CD14-positive monocyte (primary cell): ENCODE measurements around the gene SLC25A22. TPM values are rescaled to one million over a fixed set of nuclear protein-coding genes. Genes with fewer than 3 reads are reported as not detected.

Source experiments
- DNase-seq, 3 donors: peaks; one replicate each; pipeline ENCODE4 v3.0.0-alpha.2; 2011 to 2022
- H2AFZ ChIP-seq: 2 replicates; pipeline ENCODE4 v1.6.0; 2012; ENCODE audit warnings: mild to moderate bottlenecking, low read depth, low read length, inconsistent platforms; ENCODE audit not compliant: insufficient read depth, poor library complexity, severe bottlenecking
- H3K27ac ChIP-seq, 2 donors: 1 replicate in 1 of 2; 2 replicates in 1 of 2; pipeline ENCODE4 v1.5.1; 2012 to 2013; ENCODE audit warnings: low read length in 2 of 2, control low read depth in 1 of 2, inconsistent platforms in 1 of 2, low read depth in 1 of 2, mild to moderate bottlenecking in 1 of 2
- H3K27me3 ChIP-seq, 2 donors: one replicate each; pipeline versions ENCODE4 v1.6.0 to v1.6.1; 2011 to 2013; ENCODE audit warnings: low read length in 2 of 2; ENCODE audit not compliant: control insufficient read depth in 2 of 2, insufficient read depth in 2 of 2
- H3K36me3 ChIP-seq, 2 donors: replicated peaks in 1 of 2; 1 replicate in 1 of 2; 2 replicates in 1 of 2; pipeline versions ENCODE4 v1.5.1 to v1.6.1; 2012 to 2013; ENCODE audit warnings: low read length in 2 of 2, control low read depth in 1 of 2, inconsistent platforms in 1 of 2, mild to moderate bottlenecking in 1 of 2; ENCODE audit not compliant: insufficient read depth in 2 of 2, control insufficient read depth in 1 of 2
- H3K4me1 ChIP-seq, 2 donors: 1 replicate in 1 of 2; 2 replicates in 1 of 2; pipeline versions ENCODE4 v1.5.1 to v1.6.1; 2012 to 2013; ENCODE audit warnings: low read length in 2 of 2, control low read depth in 1 of 2, inconsistent platforms in 1 of 2, mild to moderate bottlenecking in 1 of 2, moderate library complexity in 1 of 2; ENCODE audit not compliant: insufficient read depth in 2 of 2, control insufficient read depth in 1 of 2
- H3K4me2 ChIP-seq: replicated peaks from 2 replicates; pipeline ENCODE3; 2012; ENCODE audit warnings: low read length, moderate library complexity, mild to moderate bottlenecking; ENCODE audit not compliant: poor library complexity, severe bottlenecking; ENCODE audit errors: extremely low read depth
- H3K4me3 ChIP-seq, 3 experiments: fragments of 200-600 bp in 1 of 3; sonication (generic) in 1 of 3; replicated peaks in 1 of 3; 1 replicate in 2 of 3; 2 replicates in 1 of 3; pipeline ENCODE4 v1.5.1; 2011 to 2013; ENCODE audit warnings: low read length in 3 of 3, mild to moderate bottlenecking in 3 of 3, control low read depth in 2 of 3, low read depth in 2 of 3, inconsistent platforms in 1 of 3, moderate library complexity in 1 of 3
- H3K79me2 ChIP-seq: 2 replicates; pipeline ENCODE4 v1.6.0; 2012; ENCODE audit warnings: mild to moderate bottlenecking, control low read depth, inconsistent platforms, low read length, moderate library complexity; ENCODE audit not compliant: insufficient read depth
- H3K9ac ChIP-seq: 2 replicates; pipeline ENCODE4 v1.6.0; 2017; ENCODE audit warnings: low read length, mild to moderate bottlenecking; ENCODE audit not compliant: insufficient read depth, poor library complexity, severe bottlenecking
- H3K9me3 ChIP-seq, 2 donors: replicated peaks in 1 of 2; 1 replicate in 1 of 2; 2 replicates in 1 of 2; pipeline versions ENCODE4 v1.5.1 to v1.6.1; 2012 to 2013; ENCODE audit warnings: low read length in 2 of 2, control low read depth in 1 of 2; ENCODE audit not compliant: control insufficient read depth in 1 of 2, insufficient read depth in 1 of 2
- H4K20me1 ChIP-seq: 2 replicates; pipeline ENCODE4 v1.6.0; 2012; ENCODE audit warnings: mild to moderate bottlenecking, low read length, control low read depth, moderate library complexity; ENCODE audit not compliant: insufficient read depth
- H3K27ac Mint-ChIP-seq, 7 donors: one replicate each; pipeline ENCODE4 v1.8.0; 2020; ENCODE audit warnings: mild to moderate bottlenecking in 7 of 7, mixed read lengths in 7 of 7, moderate library complexity in 6 of 7, inconsistent platforms in 2 of 7
- H3K27me3 Mint-ChIP-seq, 3 donors: one replicate each; pipeline ENCODE4 v1.8.0; 2021 to 2022; ENCODE audit warnings: low read depth in 3 of 3, mild to moderate bottlenecking in 3 of 3, mixed read lengths in 3 of 3, moderate library complexity in 3 of 3, inconsistent platforms in 1 of 3
- H3K36me3 Mint-ChIP-seq, 2 donors: one replicate each; pipeline ENCODE4 v1.8.0; 2020; ENCODE audit warnings: mixed read lengths in 2 of 2, inconsistent platforms in 1 of 2, mild to moderate bottlenecking in 1 of 2
- H3K4me1 Mint-ChIP-seq: one replicate; pipeline ENCODE4 v1.8.0; 2020; ENCODE audit warnings: mild to moderate bottlenecking, mixed read lengths
- H3K4me3 Mint-ChIP-seq, 2 donors: one replicate each; pipeline ENCODE4 v1.8.0; 2020; ENCODE audit warnings: mild to moderate bottlenecking in 2 of 2, mixed read lengths in 2 of 2, moderate library complexity in 1 of 2
- H3K9me3 Mint-ChIP-seq, 7 donors: one replicate each; pipeline ENCODE4 v1.8.0; 2020 to 2022; ENCODE audit warnings: mixed read lengths in 7 of 7, mild to moderate bottlenecking in 6 of 7, moderate library complexity in 6 of 7, inconsistent platforms in 2 of 7
- CTCF ChIP-seq: fragments of 200-600 bp; IDR thresholded peaks from one replicate; pipeline ENCODE4 v1.8.0; 2022; ENCODE audit warnings: antibody characterized with exemption, mild to moderate bottlenecking
- WGBS: methylation state at CpG from one replicate; pipeline ENCODE4 v1.1.5; 2013; ENCODE audit warnings: missing lambda C conversion rate; ENCODE audit not compliant: insufficient coverage; 5-methylcytosine and 5-hydroxymethylcytosine counted together
- intact Hi-C, 2 donors: fragments of 100-400 bp; cut with micrococcal nuclease; formaldehyde crosslinking; loops; one replicate each; pipeline versions ENCODE4 v1.15.0 to v1.15.1; 2023
- polyA plus RNA-seq, 3 donors: library from polyadenylated mRNA; depleted of rRNA in 1 of 3; unstranded in 2 of 3; stranded (reverse) in 1 of 3; fragments of 300-500 nt in 2 of 3; fragments of >200 nt in 1 of 3; fragmentation: Illumina TruSeq in 2 of 3; gene quantifications; 1 replicate in 2 of 3; 2 replicates in 1 of 3; pipeline ENCODE4 v1.2.3, GENCODE V29; 2012 to 2021

The SLC25A22 gene
- polyA plus RNA-seq, 3 donors: 4.4 to 20.9 (median 5.6) TPM

GRCh38 chr11:836274-836673, 38.2 kb upstream of the SLC25A22 start:
- H3K4me1 Mint-ChIP-seq: peaks cover 46% of the 10 kb centered on the region
- peaks cover 40% of the 10 kb centered on the region for H3K79me2 ChIP-seq

More at GRCh38 chr11:836274-836673, 38.2 kb upstream of the SLC25A22 start:
- Histone ChIP-seq H3K27ac (no peak overlapping the region), H3K36me3 (peaks cover 41 to 46% of the 10 kb centered on the region in 2 donors), H3K4me2 (no peak overlapping the region), H4K20me1 (peaks cover 91% of the 10 kb centered on the region), H3K4me1 (peaks cover 41 to 52% of the 10 kb centered on the region in 2 donors), H3K27me3 (peaks cover 3 to 22% of the 10 kb centered on the region in 2 donors), H3K9me3 (no peaks in the 10 kb centered on the region), H2AFZ (no peak overlapping the region), H3K4me3 (no peak overlapping the region), H3K9ac (no peak overlapping the region)
- no peak overlapping the region for H3K4me3 Mint-ChIP-seq
- intact Hi-C loops: no loop called here
- no peak overlapping the region for H3K27ac Mint-ChIP-seq
- H3K27me3 Mint-ChIP-seq: peaks cover 6 to 37% (median 11%) of the 10 kb centered on the region in 3 donors
- no peak for DNase-seq
- 99% methylated on average over 11 of the region's 14 CpGs for WGBS
- no peak for TF ChIP-seq CTCF
- H3K9me3 Mint-ChIP-seq: peaks cover 0 to 11% (median 0%) of the 10 kb centered on the region in 7 donors
- H3K36me3 Mint-ChIP-seq: peaks cover 45 to 48% of the 10 kb centered on the region in 2 donors
